NB4 (cell line): ENCODE measurements around the gene ITPRID1.

Source experiments
- MYC ChIP-seq: IDR thresholded peaks from 2 replicates; pipeline ENCODE4 v1.6.1; 2011; ENCODE audit warnings: low read depth, low read length
- POLR2A ChIP-seq: IDR thresholded peaks from 2 replicates; pipeline ENCODE4 v1.6.1; 2011; ENCODE audit warnings: mild to moderate bottlenecking; ENCODE audit not compliant: insufficient read length; ENCODE audit errors: extremely low read depth
- TF ChIP-seq, protein P1 (sequence below): IDR thresholded peaks from one replicate; pipeline ENCODE4 v1.5.1; 2012; ENCODE audit warnings: low read depth, low read length
- TF ChIP-seq, protein P2 (sequence below): IDR thresholded peaks from 2 replicates; pipeline ENCODE4 v1.6.1; 2011; ENCODE audit warnings: low read depth, low read length

DNA sequence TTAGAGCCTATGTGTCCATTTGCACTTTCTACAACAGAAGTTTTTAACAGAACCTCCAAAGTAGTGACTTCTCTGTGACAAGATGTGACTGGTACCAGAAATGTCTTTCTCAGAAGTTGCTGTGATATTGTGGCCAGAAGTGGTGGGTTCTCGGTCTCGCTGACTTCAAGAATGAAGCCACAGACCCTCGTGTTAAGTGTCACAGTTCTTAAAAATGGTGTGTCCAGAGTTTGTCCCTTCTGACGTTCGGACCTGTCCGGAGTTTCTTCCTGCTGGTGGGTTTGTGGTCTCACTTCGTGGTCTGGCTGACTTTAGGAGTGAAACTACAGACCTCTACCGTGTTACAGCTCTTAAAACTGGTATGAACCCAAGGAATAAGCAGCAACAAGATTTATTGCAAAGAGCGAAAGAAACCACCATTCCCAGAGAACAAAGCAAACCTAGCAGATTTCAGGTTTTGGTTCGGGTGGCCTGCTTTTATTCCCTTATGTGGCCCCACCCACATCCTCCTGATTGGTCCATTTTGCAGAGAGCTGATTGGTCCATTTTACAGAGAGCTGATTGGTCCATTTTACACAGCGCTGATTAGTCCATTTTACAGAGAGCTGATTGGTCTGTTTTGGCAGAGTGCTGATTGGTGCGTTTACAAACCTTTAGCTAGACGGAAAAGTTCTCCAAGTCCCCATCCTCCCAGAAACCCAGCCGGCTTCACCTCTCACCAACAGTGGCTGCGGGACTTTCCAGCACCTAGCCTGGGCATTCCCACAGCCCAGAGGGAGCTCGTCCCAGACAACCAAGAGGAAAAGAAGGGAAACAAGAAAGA lies 3.0 kb downstream of the ITPRID1 start:
- TF ChIP-seq POLR2A (no peak), MYC (no peak)
- TF ChIP-seq, protein P1, sequence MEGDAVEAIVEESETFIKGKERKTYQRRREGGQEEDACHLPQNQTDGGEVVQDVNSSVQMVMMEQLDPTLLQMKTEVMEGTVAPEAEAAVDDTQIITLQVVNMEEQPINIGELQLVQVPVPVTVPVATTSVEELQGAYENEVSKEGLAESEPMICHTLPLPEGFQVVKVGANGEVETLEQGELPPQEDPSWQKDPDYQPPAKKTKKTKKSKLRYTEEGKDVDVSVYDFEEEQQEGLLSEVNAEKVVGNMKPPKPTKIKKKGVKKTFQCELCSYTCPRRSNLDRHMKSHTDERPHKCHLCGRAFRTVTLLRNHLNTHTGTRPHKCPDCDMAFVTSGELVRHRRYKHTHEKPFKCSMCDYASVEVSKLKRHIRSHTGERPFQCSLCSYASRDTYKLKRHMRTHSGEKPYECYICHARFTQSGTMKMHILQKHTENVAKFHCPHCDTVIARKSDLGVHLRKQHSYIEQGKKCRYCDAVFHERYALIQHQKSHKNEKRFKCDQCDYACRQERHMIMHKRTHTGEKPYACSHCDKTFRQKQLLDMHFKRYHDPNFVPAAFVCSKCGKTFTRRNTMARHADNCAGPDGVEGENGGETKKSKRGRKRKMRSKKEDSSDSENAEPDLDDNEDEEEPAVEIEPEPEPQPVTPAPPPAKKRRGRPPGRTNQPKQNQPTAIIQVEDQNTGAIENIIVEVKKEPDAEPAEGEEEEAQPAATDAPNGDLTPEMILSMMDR, result no peak
- TF ChIP-seq, protein P2, sequence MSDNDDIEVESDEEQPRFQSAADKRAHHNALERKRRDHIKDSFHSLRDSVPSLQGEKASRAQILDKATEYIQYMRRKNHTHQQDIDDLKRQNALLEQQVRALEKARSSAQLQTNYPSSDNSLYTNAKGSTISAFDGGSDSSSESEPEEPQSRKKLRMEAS, result no peak
